ENCODE measurements around the gene KCNB1.

DNA sequence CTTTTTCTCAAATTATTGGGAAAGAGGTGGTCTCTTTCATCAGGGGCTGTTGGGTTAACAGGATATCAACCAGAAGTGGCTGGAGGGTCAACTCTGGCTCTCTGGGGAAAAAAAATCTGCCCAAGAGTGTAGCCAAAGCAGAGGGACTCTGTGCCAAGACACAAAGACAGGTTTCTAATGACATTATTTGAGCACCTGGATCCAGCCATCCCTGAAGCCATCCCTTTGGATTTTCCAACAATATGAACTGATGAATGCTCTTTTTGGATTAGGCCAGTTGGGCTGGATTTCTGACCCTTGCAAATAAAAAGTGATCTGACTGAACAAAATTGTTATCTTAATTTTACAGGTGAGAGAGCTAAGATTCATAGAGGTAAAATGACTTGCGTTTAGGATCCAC is 88.7 kb downstream of the KCNB1 start:
- TF ChIP-seq, protein P1, sequence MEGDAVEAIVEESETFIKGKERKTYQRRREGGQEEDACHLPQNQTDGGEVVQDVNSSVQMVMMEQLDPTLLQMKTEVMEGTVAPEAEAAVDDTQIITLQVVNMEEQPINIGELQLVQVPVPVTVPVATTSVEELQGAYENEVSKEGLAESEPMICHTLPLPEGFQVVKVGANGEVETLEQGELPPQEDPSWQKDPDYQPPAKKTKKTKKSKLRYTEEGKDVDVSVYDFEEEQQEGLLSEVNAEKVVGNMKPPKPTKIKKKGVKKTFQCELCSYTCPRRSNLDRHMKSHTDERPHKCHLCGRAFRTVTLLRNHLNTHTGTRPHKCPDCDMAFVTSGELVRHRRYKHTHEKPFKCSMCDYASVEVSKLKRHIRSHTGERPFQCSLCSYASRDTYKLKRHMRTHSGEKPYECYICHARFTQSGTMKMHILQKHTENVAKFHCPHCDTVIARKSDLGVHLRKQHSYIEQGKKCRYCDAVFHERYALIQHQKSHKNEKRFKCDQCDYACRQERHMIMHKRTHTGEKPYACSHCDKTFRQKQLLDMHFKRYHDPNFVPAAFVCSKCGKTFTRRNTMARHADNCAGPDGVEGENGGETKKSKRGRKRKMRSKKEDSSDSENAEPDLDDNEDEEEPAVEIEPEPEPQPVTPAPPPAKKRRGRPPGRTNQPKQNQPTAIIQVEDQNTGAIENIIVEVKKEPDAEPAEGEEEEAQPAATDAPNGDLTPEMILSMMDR (conservative IDR thresholded peaks at IDR 0.05; ENCODE audit: low read length), result no peak
- TF ChIP-seq EZH2phosphoT487 (IDR thresholded peaks at IDR 0.05; ENCODE audit: borderline replicate concordance), result no peak

Data from Loucy (cell line).